HepG2 (cell line): ENCODE measurements around the gene SELENOT. TPM values are rescaled to one million over a fixed set of nuclear protein-coding genes. Genes with fewer than 3 reads are reported as not detected.
A peak's percentile ranks its signal among the peaks of the same experiment; 100 is the strongest.

Experiments
- ATAC-seq: fragments of 200-7000 bp; cut with Tn5 transposase; 3 replicates; pipeline ENCODE4 v1.9.1; 2020; ENCODE audit warnings: mild to moderate bottlenecking, moderate library complexity
- BruUV-seq: library from RNA; stranded (reverse); fragments of 400-500 nt; replicated peaks from 2 replicates; lab custom pipeline; 2021; lab: Mats Ljungman, UMichigan
- CTCF ChIA-PET: fragments of 300-600 bp; formaldehyde crosslinking; extraction: SDS; loops from one replicate; lab custom pipeline; 2021; ENCODE audit warnings: low total read pairs, inconsistent platforms, low intra/inter-chr PET ratio; lab: Yijun Ruan, JAX
- POLR2A ChIA-PET: fragments of 350-600 bp; sonication (Branson Sonifier 250); formaldehyde crosslinking; loops from one replicate; lab custom pipeline; 2020; ENCODE audit warnings: antibody characterized with exemption, inconsistent platforms; lab: Yijun Ruan, JAX
- DNase-seq: peaks from one replicate; pipeline ENCODE4 v3.0.0-alpha.2; 2015; ENCODE audit warnings: low spot score
- FAIRE-seq: peaks from 3 replicates; lab custom pipeline; 2011; peaks lifted over from hg19 to GRCh38; lab: Jason Lieb, UNC
- H2AFZ ChIP-seq: one replicate; pipeline ENCODE4 v1.6.1; 2011; ENCODE audit warnings: low read length, inconsistent platforms
- H3K27ac ChIP-seq: fragments of 300-600 bp; 3 replicates; pipeline ENCODE4 v1.8.0; 2011; ENCODE audit warnings: mixed run types, mild to moderate bottlenecking, mixed read lengths, low read length, inconsistent platforms; ENCODE audit not compliant: insufficient read depth; ENCODE audit errors: extremely low read length
- H3K27me3 ChIP-seq, 2 experiments: fragments of 200-600 bp in 1 of 2; 2 replicates in 1 of 2; 3 replicates in 1 of 2; pipeline versions ENCODE4 v1.6.0 to v1.8.0; 2011; ENCODE audit warnings: low read length in 2 of 2, mild to moderate bottlenecking in 2 of 2, moderate library complexity in 2 of 2, inconsistent platforms in 1 of 2; ENCODE audit not compliant: insufficient read depth in 2 of 2, control insufficient read depth in 1 of 2
- H3K36me3 ChIP-seq, 2 experiments: fragments of 200-600 bp in 1 of 2; replicated peaks in 1 of 2; 2 replicates in 1 of 2; 3 replicates in 1 of 2; pipeline versions ENCODE4 v1.5.1 to v1.8.0; 2011; ENCODE audit warnings: low read length in 2 of 2, inconsistent platforms in 1 of 2; ENCODE audit not compliant: insufficient read depth in 2 of 2, control insufficient read depth in 1 of 2
- H3K4me1 ChIP-seq: 2 replicates; pipeline ENCODE4 v1.5.1; 2012; ENCODE audit warnings: low read length, inconsistent platforms; ENCODE audit not compliant: insufficient read depth
- H3K4me2 ChIP-seq: 2 replicates; pipeline ENCODE4 v1.6.0; 2011; ENCODE audit warnings: low read depth, low read length, inconsistent platforms
- H3K4me3 ChIP-seq, 3 experiments: fragments of 200-600 bp in 1 of 3; sonication (generic), shearing (Covaris generic) in 1 of 3; replicated peaks in 1 of 3; 2 replicates each; pipeline ENCODE4 v1.5.1; 2011 to 2016; ENCODE audit warnings: low read length in 3 of 3, inconsistent platforms in 2 of 3, low read depth in 2 of 3, mild to moderate bottlenecking in 2 of 3, control low read depth in 1 of 3, mixed read lengths in 1 of 3; ENCODE audit not compliant: insufficient read depth in 1 of 3
- H3K79me2 ChIP-seq: one replicate; pipeline ENCODE4 v1.6.1; 2011; ENCODE audit warnings: low read length, inconsistent platforms; ENCODE audit not compliant: insufficient read depth
- H3K9ac ChIP-seq: 2 replicates; pipeline ENCODE4 v1.6.0; 2011; ENCODE audit warnings: mild to moderate bottlenecking, low read depth, low read length, inconsistent platforms; ENCODE audit not compliant: insufficient read depth
- H3K9me3 ChIP-seq: 2 replicates; pipeline ENCODE4 v1.5.1; 2012; ENCODE audit warnings: mild to moderate bottlenecking, low read length
- H4K20me1 ChIP-seq: 2 replicates; pipeline ENCODE4 v1.6.0; 2011; ENCODE audit warnings: inconsistent platforms, mild to moderate bottlenecking, low read length, moderate library complexity; ENCODE audit not compliant: insufficient read depth
- ESRRA ChIP-seq: sonication (generic); formaldehyde crosslinking; IDR thresholded peaks from 2 replicates; pipeline ENCODE4 v1.5.1; 2020; ENCODE audit warnings: mild to moderate bottlenecking, low read depth, missing genetic modification reagents
- FOXM1 ChIP-seq: sonication (generic); formaldehyde crosslinking; IDR thresholded peaks from 2 replicates; pipeline ENCODE4 v1.5.0; 2020; ENCODE audit warnings: missing genetic modification reagents
- KLF16 ChIP-seq, 2 experiments: sonication (generic) in 1 of 2; formaldehyde crosslinking in 1 of 2; IDR thresholded peaks; 2 replicates each; pipeline versions ENCODE4 v1.6.1 to v1.8.0; 2016 to 2023; ENCODE audit warnings: missing genetic modification reagents in 2 of 2, missing compliant biosample characterization in 1 of 2
- MAFF ChIP-seq: IDR thresholded peaks from 2 replicates; pipeline ENCODE4 v1.6.1; 2011; ENCODE audit warnings: low read depth, low read length, improper control_type of control experiment
- MAFK ChIP-seq, 2 experiments: IDR thresholded peaks in 1 of 2; conservative IDR thresholded peaks in 1 of 2; 2 replicates each; pipeline ENCODE4 v1.6.1; 2011; ENCODE audit warnings: improper control_type of control experiment in 2 of 2, low read length in 2 of 2
- PLRG1 ChIP-seq: fragments of 450-650 bp; conservative IDR thresholded peaks from 2 replicates; pipeline ENCODE4 v1.6.1; 2016
- RAD21 ChIP-seq: fragments of 450-650 bp; formaldehyde crosslinking; IDR thresholded peaks from 2 replicates; pipeline ENCODE4 v1.5.0; 2020; ENCODE audit warnings: mild to moderate bottlenecking
- RARA ChIP-seq: IDR thresholded peaks from 2 replicates; pipeline ENCODE4 v1.6.1; 2016; ENCODE audit warnings: missing genetic modification reagents, missing compliant biosample characterization
- STAG1 ChIP-seq: sonication (generic); formaldehyde crosslinking; IDR thresholded peaks from 2 replicates; pipeline ENCODE4 v1.4.0; 2020; ENCODE audit warnings: missing genetic modification reagents
- ZFP37 ChIP-seq: sonication (generic); formaldehyde crosslinking; IDR thresholded peaks from 2 replicates; pipeline ENCODE4 v1.4.0; 2020; ENCODE audit warnings: missing genetic modification reagents, borderline replicate concordance
- ZNF558 ChIP-seq: sonication (generic); formaldehyde crosslinking; IDR thresholded peaks from 2 replicates; pipeline ENCODE4 v1.9.0; 2022; ENCODE audit warnings: mild to moderate bottlenecking, missing genetic modification reagents, borderline replicate concordance
- ZNF564 ChIP-seq: sonication (generic); formaldehyde crosslinking; IDR thresholded peaks from 2 replicates; pipeline ENCODE4 v1.8.1; 2023; ENCODE audit warnings: mild to moderate bottlenecking, missing genetic modification reagents
- ZNF761 ChIP-seq: sonication (generic); formaldehyde crosslinking; conservative IDR thresholded peaks from 2 replicates; pipeline ENCODE4 v1.4.0; 2020; ENCODE audit warnings: mild to moderate bottlenecking, missing genetic modification reagents
- WGBS: methylation state at CpG from one replicate; pipeline ENCODE4 v1.1.6; 2017; ENCODE audit warnings: low lambda C conversion rate; 5-methylcytosine and 5-hydroxymethylcytosine counted together
- in situ Hi-C: cut with HindIII; loops from 2 replicates; pipeline ENCODE4 v1.10.0; 2017; ENCODE audit warnings: low pct_unique_long_range_greater_than_20kb; ENCODE audit not compliant: extremely low pct_ligation_motif_present
- intact Hi-C: fragments of 100-400 bp; cut with micrococcal nuclease; formaldehyde crosslinking; loops from one replicate; pipeline ENCODE4 v1.10.0; 2022; ENCODE audit not compliant: unreplicated experiment
- polyA plus RNA-seq, 8 experiments: library from polyadenylated mRNA; depleted of rRNA in 3 of 8; stranded (reverse) in 7 of 8; unstranded in 1 of 8; fragments of >200 nt; fragmentation: Illumina TruSeq in 4 of 8; extraction: Trizol in 4 of 8; gene quantifications; 2 replicates each; pipeline versions ENCODE4 v1.2.1 to v1.2.3, GENCODE V29; 2011 to 2016; ENCODE audit warnings: low read depth in 4 of 8, missing spikeins in 1 of 8, mixed read lengths in 1 of 8; ENCODE audit not compliant: insufficient read depth in 1 of 8
- total RNA-seq, 5 experiments: library from RNA; depleted of rRNA; stranded (reverse); fragments of >200 nt; fragmentation: Illumina TruSeq; extraction: Trizol; gene quantifications; 2 replicates each; pipeline ENCODE4 v1.2.3, GENCODE V29; 2016; ENCODE audit warnings: low read depth in 1 of 5

The SELENOT gene
- total and polyA plus RNA-seq, 2 of the 13 experiments (the other 11 are each of a cell fraction or from before 2014, with no cell fraction given) = 122 to 273 TPM

- no peak for TF ChIP-seq ZNF564 (CRISPR knock-in tag)
- no peak for TF ChIP-seq RAD21 (CRISPR knock-in tag)
- no peak for TF ChIP-seq ZNF558
- no peak for TF ChIP-seq FOXM1 (CRISPR knock-in tag)
- TF ChIP-seq ZFP37 (CRISPR knock-in tag) = no peak
- TF ChIP-seq ESRRA (CRISPR knock-in tag) = no peak
- no peak for TF ChIP-seq ZNF761 (CRISPR knock-in tag)
These were observed 9.4 kb downstream of the SELENOT start (continued) for GRCh38 chr3:150612494-150612893.

- Histone ChIP-seq H3K4me1 (peaks cover 6% of the 10 kb centered on the region; the same call in 1 of the 2 replicates), H3K9me3 (no peaks in the 10 kb centered on the region), H3K9ac (no peak overlapping the region), H3K79me2 (peaks cover 69% of the 10 kb centered on the region), H3K27me3 (no peaks in the 10 kb centered on the region), H3K4me2 (no peak overlapping the region), H3K27ac (no peak overlapping the region), H4K20me1 (peaks cover 4% of the 10 kb centered on the region; the same call in 1 of the 2 replicates), H3K36me3 (peaks cover 0 to 15% of the 10 kb centered on the region in 2 experiments; a peak in 2 of 5 replicates), H2AFZ (no peak overlapping the region), H3K4me3 (no peak overlapping the region)
- CTCF ChIA-PET = no interaction called here
- ATAC-seq (no peak), DNase-seq (no peak), FAIRE-seq (no peak)
- BruUV-seq = no TSS peak
- TF ChIP-seq PLRG1 (no peak), MAFK (conservative IDR thresholded peaks at IDR 0.05 in 1 of 2, IDR thresholded peaks at IDR 0.05 in 1 of 2; ENCODE audit: low read length in 2 of 2) (peak; percentile 83 to 90), MAFF (peak; percentile 85), RARA (CRISPR knock-in tag) (0 out of 2 replicates have a peak, but pooled peaks have one; percentile 15), KLF16 (CRISPR knock-in tag; IDR thresholded peaks at IDR 0.05) (no peak), STAG1 (CRISPR knock-in tag) (no peak)
- 97% methylated on average over 2 of the region's 2 CpGs for WGBS
- POLR2A ChIA-PET = interaction anchor here (1.5 kb wide), 1 partner anchor 10 kb away, joined by 5 read pairs; the partner anchor contains the start of gene SELENOT
- intact Hi-C loops = no loop called here
- in situ Hi-C loops = no loop called here
These were observed 9.9 kb downstream of the SELENOT start for GRCh38 chr3:150613034-150613433.
